NCI-H526 (cell line): Measurements from ENCODE around the gene THNSL1.
A peak's percentile ranks its signal among the peaks of the same experiment; 100 is the strongest.
"Not testable (repeated sequence)": the region's sequence is repeated elsewhere in the genome, so short reads cannot be mapped to it uniquely, and the experiment has no call there.

ENCODE experiments used
- DNase-seq, 2 experiments: peaks; one replicate each; lab custom pipeline; 2025; lab: John Stamatoyannopoulos, UW

The THNSL1 gene

GRCh38 chr10:25016376-25017153 lies at the start of gene THNSL1:
Gene THNSL1 (plus strand): TSS chr10:25016612. CDS start chr10:25023224, 6,612 bp downstream.
- peak; percentile 97 to 98 for DNase-seq

GRCh38 chr10:24966962-24967481 lies 49.4 kb upstream of the THNSL1 start:
- DNase-seq, result no peak

GRCh38 chr10:24968349-24968748 lies 48.1 kb upstream of the THNSL1 start:
- no peak for DNase-seq

DNA sequence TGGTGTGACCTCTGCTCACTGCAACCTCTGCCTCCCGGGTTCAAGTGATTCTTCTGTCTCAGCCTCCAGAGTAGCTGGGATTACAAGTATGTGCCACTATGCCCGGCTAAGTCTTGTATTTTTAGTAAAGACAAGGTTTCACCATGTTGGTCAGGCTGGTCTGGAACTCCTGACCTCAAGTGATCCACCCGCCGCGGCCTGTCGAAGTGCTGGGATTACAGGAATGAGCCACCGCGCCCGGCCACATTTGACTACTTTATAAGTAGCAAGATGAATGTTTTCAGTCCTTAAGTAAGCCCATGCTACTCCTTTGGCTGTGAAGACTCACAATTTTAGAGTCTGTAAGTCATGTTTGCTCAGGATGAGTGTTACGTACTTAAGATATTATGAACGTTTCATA lies 47.5 kb upstream of the THNSL1 start:
- not testable (repeated sequence) for DNase-seq

DNA sequence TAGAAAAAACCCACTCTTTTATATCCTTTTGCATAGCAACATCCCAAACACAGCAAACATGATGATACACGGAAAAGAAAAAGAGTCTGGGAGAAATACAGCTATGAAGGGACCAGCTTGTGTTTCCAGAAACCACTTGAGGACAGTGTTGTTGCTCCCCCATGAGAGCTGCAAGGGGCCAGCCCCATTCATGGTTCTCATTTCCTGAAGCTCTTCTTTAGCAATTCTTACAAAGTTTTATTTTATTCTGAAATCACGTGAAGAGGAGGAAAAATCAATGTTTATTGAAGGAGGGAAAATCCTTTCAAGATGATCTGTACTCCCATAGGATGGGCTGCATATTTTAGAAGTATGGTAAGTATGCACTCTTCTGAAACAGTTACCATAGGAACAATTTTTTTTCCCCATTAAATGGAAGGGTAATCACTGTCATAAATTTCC lies 46.6 kb upstream of the THNSL1 start:
- no peak for DNase-seq

- no peak for DNase-seq
Observed at GRCh38 chr10:24971374-24971773, 45.0 kb upstream of the THNSL1 start.

GRCh38 chr10:24973163-24973562 lies 43.2 kb upstream of the THNSL1 start:
- DNase-seq, result peak in 1 of 2 experiments; percentile 3

DNA sequence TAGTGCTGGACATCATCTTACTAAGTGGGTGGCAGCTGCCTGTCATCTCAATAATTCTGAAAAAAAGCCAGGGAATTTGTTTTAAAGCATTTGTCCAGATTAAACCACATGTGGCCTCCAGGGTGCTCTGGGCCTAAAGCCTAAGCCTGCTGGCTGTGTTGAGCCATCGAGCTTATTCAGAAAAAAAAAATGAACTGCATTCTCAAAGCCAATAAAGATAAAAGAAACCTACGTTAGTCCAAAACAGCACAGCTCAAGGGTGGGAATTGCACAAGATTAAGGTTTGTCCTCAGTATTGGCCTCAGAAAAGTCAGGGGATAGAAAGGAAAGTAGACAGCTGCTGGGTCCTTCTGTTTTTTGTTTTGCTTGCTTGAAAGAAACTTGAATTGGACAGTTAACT lies 41.4 kb upstream of the THNSL1 start:
- DNase-seq, result no peak

DNA sequence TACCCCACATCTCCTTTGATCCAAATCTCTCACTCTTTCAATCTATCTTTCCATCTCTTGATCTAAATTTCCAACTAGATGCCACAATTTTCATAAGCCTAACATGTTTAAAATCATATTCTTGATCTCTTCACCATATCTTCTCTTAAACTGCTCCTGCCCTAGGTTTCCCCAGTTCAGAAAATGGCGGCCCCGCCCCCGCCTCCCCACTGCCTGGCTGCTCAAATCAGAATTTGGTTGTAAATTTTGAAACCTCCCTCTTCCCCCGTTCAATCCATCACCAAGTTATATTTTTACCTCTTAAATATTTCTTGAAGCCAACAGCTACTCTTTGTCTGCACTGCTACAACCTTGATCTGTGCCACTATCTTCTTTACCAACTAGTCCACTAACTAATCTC lies 36.7 kb upstream of the THNSL1 start:
- DNase-seq, result no peak

- DNase-seq, result no peak
Observed at GRCh38 chr10:24981161-24981710, 35.2 kb upstream of the THNSL1 start.

DNA sequence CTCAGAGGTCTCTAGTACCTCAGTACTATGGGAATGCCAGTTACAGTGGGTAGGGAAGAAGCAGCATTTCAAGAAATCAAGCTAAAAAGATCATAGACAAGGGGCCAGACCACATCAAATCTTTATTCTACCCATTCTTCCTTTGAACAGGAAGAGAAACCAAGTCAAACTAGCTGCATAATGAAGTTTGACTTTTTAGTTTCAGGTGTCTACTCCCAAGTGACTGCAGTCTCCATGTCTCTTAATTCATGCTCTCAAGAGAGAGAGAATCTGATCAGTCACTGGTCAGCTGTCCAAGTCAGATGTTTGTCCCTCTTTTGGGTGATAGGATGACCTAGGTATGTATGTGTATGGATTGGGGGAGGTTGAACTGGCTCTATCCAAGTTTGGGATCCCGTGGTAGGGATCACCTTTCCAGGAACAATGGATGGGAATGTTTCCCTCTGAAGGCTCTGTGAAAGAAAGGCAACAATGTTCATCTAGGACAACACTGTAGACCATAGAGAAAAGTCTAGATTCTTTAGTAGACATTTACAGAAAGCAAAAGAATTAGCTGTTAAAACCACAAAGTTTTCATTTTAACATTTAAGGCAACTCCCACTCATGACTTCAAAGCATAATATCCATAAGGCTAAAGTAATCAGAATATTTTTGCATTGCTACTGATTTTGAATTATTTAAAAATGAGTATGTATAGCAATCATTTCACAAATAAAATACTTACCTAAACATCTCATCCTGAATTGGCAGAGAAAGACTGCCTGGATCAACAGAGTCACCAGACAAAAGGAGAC lies 33.9 kb upstream of the THNSL1 start:
- DNase-seq, result no peak

DNA sequence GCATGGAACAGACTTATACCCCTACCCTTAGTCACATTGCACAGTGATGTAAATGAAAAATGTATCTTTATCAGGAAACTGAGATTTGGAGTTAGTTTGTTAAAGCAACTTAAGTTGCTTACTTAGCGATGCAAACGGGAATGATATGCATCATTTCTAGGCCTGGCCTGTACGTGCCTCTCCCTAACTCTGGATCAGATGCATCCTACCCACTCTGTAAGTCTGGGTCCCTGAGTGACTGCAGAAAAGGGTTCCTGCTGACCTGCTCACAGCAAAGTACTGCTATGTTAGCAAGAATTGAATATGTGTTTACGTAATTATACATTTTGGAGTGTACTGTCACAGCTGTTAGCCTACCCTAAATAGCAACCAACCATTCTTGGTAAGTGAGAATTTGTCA lies 33.3 kb upstream of the THNSL1 start:
- DNase-seq, result no peak

DNA sequence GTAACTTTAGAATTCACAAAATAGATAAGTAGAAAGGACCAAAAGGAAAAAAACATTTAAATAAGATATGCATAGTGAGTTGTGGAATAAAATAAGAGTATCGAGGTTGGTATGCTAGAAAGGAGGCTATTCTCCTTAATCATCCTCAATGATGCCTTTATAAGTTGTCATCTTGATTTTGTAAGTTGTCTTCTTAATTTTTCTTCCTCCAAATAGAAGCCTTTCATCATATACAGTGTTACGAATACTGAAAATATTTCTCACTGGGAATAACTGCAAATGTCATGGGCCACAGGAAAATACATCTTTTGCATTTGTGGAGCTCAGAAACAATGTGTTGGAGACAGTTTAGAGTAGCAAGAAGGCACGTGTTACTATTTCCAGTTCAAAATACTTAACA lies 32.5 kb upstream of the THNSL1 start:
- no peak for DNase-seq

DNA sequence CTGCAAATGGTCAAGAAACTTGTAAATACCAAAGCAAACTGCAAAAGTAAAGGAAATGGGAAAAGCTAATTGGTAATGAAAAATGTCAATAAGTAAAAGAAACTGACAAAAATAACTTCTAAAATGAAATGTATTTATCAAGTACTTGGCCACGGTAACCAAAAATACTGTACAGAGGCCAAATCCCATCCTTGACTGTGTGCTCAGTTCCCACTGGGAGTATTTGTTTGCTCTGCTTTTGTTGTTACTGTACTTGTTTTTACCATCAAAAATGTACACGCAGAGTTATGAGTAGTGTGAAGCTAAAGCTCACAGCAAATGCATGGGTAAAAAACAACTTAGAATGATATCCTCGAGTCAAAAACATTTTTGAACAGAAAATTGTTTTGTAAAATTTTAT lies 31.5 kb upstream of the THNSL1 start:
- DNase-seq, result no peak

GRCh38 chr10:24988831-24989640 lies 27.4 kb upstream of the THNSL1 start:
- DNase-seq, result no peak

DNA sequence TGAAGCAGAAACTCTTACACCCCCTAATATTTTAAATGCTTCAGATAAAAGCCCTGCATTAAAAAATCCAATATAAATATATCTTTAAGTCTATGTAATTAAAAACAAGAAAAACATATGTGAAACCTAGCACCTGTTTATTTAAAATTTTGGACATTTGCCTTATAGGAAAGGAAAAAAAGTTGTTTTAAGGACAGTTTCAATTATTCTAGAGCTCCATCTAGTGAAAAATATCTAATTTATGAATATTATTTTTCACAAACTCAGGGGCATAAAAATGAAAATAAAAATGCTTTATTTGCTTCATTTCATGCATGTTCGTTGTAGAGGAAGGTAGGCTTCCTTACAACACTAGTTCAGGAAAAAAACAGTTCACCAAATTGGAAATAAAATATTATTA lies 26.5 kb upstream of the THNSL1 start:
- DNase-seq, result no peak

GRCh38 chr10:24991298-24991697 lies 25.1 kb upstream of the THNSL1 start:
- no peak for DNase-seq

- DNase-seq, result no peak
Observed at GRCh38 chr10:24992512-24993133, 23.8 kb upstream of the THNSL1 start.

DNA sequence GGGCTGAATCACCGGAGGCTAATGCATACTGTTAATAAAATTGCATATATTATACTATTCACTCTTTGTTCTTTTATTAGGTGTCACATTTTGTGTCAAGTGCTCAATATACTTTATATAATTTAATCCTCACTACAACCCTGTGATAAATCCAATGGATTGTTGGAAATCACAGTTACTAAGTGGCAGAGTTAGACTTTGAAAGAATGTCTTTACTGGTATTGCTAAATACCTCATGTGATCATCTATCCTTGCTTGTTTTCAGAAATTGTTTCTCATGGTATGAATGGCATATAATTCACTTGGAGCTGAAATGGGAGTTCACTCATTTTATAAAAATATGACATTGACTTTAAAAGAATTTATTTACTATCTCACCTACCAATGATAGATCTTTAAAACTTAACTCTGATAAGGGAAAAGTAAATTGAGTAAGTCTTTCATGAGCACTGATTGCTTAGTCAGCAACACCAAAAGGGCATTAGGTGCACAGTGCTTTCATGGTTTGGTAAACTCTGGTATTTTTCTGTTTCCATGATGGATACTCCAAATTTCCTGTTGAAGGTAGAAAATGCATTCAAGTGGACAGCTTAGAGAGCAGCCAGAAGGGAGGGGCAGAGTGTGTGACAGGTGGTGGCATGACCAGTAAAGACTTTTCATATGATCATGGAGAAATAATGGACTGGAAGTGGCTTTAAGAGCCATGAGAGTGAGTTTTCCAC lies 23.0 kb upstream of the THNSL1 start:
- DNase-seq, result no peak

- no peak for DNase-seq
Observed at GRCh38 chr10:24995072-24995471, 21.3 kb upstream of the THNSL1 start.

GRCh38 chr10:24998044-24998443 lies 18.4 kb upstream of the THNSL1 start:
- DNase-seq, result no peak
